ENCODE measurements around the gene TOR1B. TPM values are rescaled to one million over a fixed set of nuclear protein-coding genes. Genes with fewer than 3 reads are reported as not detected.

The TOR1B gene
- total RNA-seq, 2 experiments from 2014 or later: 18.8 to 21.3 TPM

- Mint-ChIP-seq H3K27me3 (ENCODE audit: low read depth) (no peaks in the 10 kb centered on the region), H3K36me3 (ENCODE audit: low read depth) (peaks cover 9% of the 10 kb centered on the region), H3K4me1 (ENCODE audit: low read depth) (peaks cover 67% of the 10 kb centered on the region), H3K27ac (peak overlapping the region; percentile 94), H3K9me3 (no peaks in the 10 kb centered on the region), H3K4me3 (peak overlapping the region; percentile 92)
- CTCF ChIA-PET: interaction anchor here (0.6 to 1.3 kb wide), 6 partner anchors 19 to 271 kb away, joined by 3 to 6 read pairs (median 3); no protein-coding TSS in a partner anchor
- intact Hi-C loops (cut with micrococcal nuclease): loop anchor here (5.0 to 10.0 kb wide), 2 partner anchors 856 to 1438 kb away; partner anchors contain the start of genes EXOSC2 and FAM78A
- DNase-seq: peak; percentile 60
Observed at GRCh38 chr9:129836311-129837007, 33.5 kb downstream of the TOR1B start.

GRCh38 chr9:129838707-129839259, 35.8 kb downstream of the TOR1B start:
- peaks cover 72% of the 10 kb centered on the region for H3K4me1 Mint-ChIP-seq (ENCODE audit: low read depth)
- no peaks in the 10 kb centered on the region for H3K9me3 Mint-ChIP-seq
- peak overlapping the region; percentile 63 for H3K4me3 Mint-ChIP-seq
- no peaks in the 10 kb centered on the region for H3K27me3 Mint-ChIP-seq (ENCODE audit: low read depth)
- H3K27ac Mint-ChIP-seq: peak overlapping the region; percentile 90
- intact Hi-C loops (cut with micrococcal nuclease): loop anchor here (1.0 to 10.0 kb wide), 4 partner anchors 47 to 1436 kb away; partner anchors contain the start of genes EXOSC2 and FAM78A
- DNase-seq: peak; percentile 80
- CTCF ChIA-PET: interaction anchor here (0.6 to 1.1 kb wide), 3 partner anchors 28 to 214 kb away, joined by 3 to 5 read pairs (median 3); no protein-coding TSS in a partner anchor
- peaks cover 4% of the 10 kb centered on the region for H3K36me3 Mint-ChIP-seq (ENCODE audit: low read depth)

- CTCF ChIA-PET: interaction anchor here (0.6 to 1.2 kb wide), 4 partner anchors 13 to 215 kb away, joined by 3 to 5 read pairs (median 3); no protein-coding TSS in a partner anchor
- H3K4me3 Mint-ChIP-seq: peak overlapping the region; percentile 63
- peaks cover 67% of the 10 kb centered on the region for H3K4me1 Mint-ChIP-seq (ENCODE audit: low read depth)
- H3K27ac Mint-ChIP-seq: peak overlapping the region; percentile 90
- intact Hi-C loops (cut with micrococcal nuclease): loop anchor here (2.0 to 10.0 kb wide), 3 partner anchors 199 to 1435 kb away; partner anchors contain the start of genes EXOSC2 and FAM78A
- no peaks in the 10 kb centered on the region for H3K9me3 Mint-ChIP-seq
- no peak for DNase-seq
- H3K27me3 Mint-ChIP-seq (ENCODE audit: low read depth): no peaks in the 10 kb centered on the region
- H3K36me3 Mint-ChIP-seq (ENCODE audit: low read depth): peaks cover 1% of the 10 kb centered on the region
Observed at GRCh38 chr9:129839324-129840023, 36.5 kb downstream of the TOR1B start.

GRCh38 chr9:129840034-129840433, 37.0 kb downstream of the TOR1B start:
- H3K4me1 Mint-ChIP-seq (ENCODE audit: low read depth): peaks cover 69% of the 10 kb centered on the region
- DNase-seq: peak; percentile 37

GRCh38 chr9:129841071-129841470, 38.1 kb downstream of the TOR1B start:
- intact Hi-C loops (cut with micrococcal nuclease): no loop called here
- Mint-ChIP-seq H3K9me3 (no peaks in the 10 kb centered on the region), H3K4me3 (no peak overlapping the region)

More at GRCh38 chr9:129840034-129840433, 37.0 kb downstream of the TOR1B start:
- H3K9me3 Mint-ChIP-seq: no peaks in the 10 kb centered on the region
- intact Hi-C loops (cut with micrococcal nuclease): no loop called here
- CTCF ChIA-PET: interaction anchor here (0.8 to 1.2 kb wide), 2 partner anchors 13 to 49 kb away, joined by 3 to 4 read pairs; no protein-coding TSS in a partner anchor
- H3K36me3 Mint-ChIP-seq (ENCODE audit: low read depth): peaks cover 1% of the 10 kb centered on the region
- H3K27me3 Mint-ChIP-seq (ENCODE audit: low read depth): no peaks in the 10 kb centered on the region
- peak overlapping the region; percentile 42 for H3K27ac Mint-ChIP-seq
- H3K4me3 Mint-ChIP-seq: peak overlapping the region; percentile 63

GRCh38 chr9:129845373-129845772, 42.4 kb downstream of the TOR1B start:
- no peak for DNase-seq
- Mint-ChIP-seq H3K4me1 (ENCODE audit: low read depth) (peaks cover 37% of the 10 kb centered on the region), H3K27ac (peak overlapping the region; percentile 79), H3K27me3 (ENCODE audit: low read depth) (no peaks in the 10 kb centered on the region), H3K4me3 (peak overlapping the region; percentile 9), H3K36me3 (ENCODE audit: low read depth) (peaks cover 5% of the 10 kb centered on the region), H3K9me3 (no peaks in the 10 kb centered on the region)
- intact Hi-C loops (cut with micrococcal nuclease): no loop called here
- CTCF ChIA-PET: interaction anchor here (0.6 kb wide), 1 partner anchor 44 kb away, joined by 4 read pairs; no protein-coding TSS in a partner anchor

More at GRCh38 chr9:129841071-129841470, 38.1 kb downstream of the TOR1B start:
- no peak for DNase-seq
- Mint-ChIP-seq H3K27ac (peak overlapping the region; percentile 42), H3K36me3 (ENCODE audit: low read depth) (no peaks in the 10 kb centered on the region), H3K4me1 (ENCODE audit: low read depth) (peaks cover 74% of the 10 kb centered on the region), H3K27me3 (ENCODE audit: low read depth) (no peaks in the 10 kb centered on the region)
- CTCF ChIA-PET: interaction anchor here (0.8 to 1.2 kb wide), 2 partner anchors 11 to 48 kb away, joined by 3 to 4 read pairs; no protein-coding TSS in a partner anchor

- peaks cover 23% of the 10 kb centered on the region for H3K4me1 Mint-ChIP-seq (ENCODE audit: low read depth)
Observed at GRCh38 chr9:129848712-129849441, 45.9 kb downstream of the TOR1B start.

GRCh38 chr9:129849901-129850300, 46.9 kb downstream of the TOR1B start:
- no peaks in the 10 kb centered on the region for H3K9me3 Mint-ChIP-seq
- H3K36me3 Mint-ChIP-seq (ENCODE audit: low read depth): peaks cover 31% of the 10 kb centered on the region
- H3K4me3 Mint-ChIP-seq: no peak overlapping the region
- DNase-seq: no peak
- CTCF ChIA-PET: no interaction called here
- intact Hi-C loops (cut with micrococcal nuclease): no loop called here
- H3K27me3 Mint-ChIP-seq (ENCODE audit: low read depth): no peaks in the 10 kb centered on the region
- H3K27ac Mint-ChIP-seq: no peak overlapping the region
- peaks cover 31% of the 10 kb centered on the region for H3K4me1 Mint-ChIP-seq (ENCODE audit: low read depth)

More at GRCh38 chr9:129848712-129849441, 45.9 kb downstream of the TOR1B start:
- H3K27me3 Mint-ChIP-seq (ENCODE audit: low read depth): no peaks in the 10 kb centered on the region
- no peak overlapping the region for H3K4me3 Mint-ChIP-seq
- CTCF ChIA-PET: no interaction called here
- intact Hi-C loops (cut with micrococcal nuclease): no loop called here
- H3K36me3 Mint-ChIP-seq (ENCODE audit: low read depth): peaks cover 21% of the 10 kb centered on the region
- DNase-seq: no peak
- no peaks in the 10 kb centered on the region for H3K9me3 Mint-ChIP-seq
- no peak overlapping the region for H3K27ac Mint-ChIP-seq

GRCh38 chr9:129850821-129851550, 48.0 kb downstream of the TOR1B start:
- CTCF ChIA-PET: interaction anchor here (0.6 to 1.5 kb wide), 2 partner anchors 24 to 34 kb away, joined by 5 read pairs; no protein-coding TSS in a partner anchor
- no peak for DNase-seq
- H3K27me3 Mint-ChIP-seq (ENCODE audit: low read depth): no peaks in the 10 kb centered on the region
- no peak overlapping the region for H3K27ac Mint-ChIP-seq
- H3K4me3 Mint-ChIP-seq: no peak overlapping the region
- H3K36me3 Mint-ChIP-seq (ENCODE audit: low read depth): peaks cover 39% of the 10 kb centered on the region
- H3K9me3 Mint-ChIP-seq: no peaks in the 10 kb centered on the region
- H3K4me1 Mint-ChIP-seq (ENCODE audit: low read depth): peaks cover 34% of the 10 kb centered on the region
- intact Hi-C loops (cut with micrococcal nuclease): no loop called here

- no peak overlapping the region for H3K27ac Mint-ChIP-seq
- H3K4me3 Mint-ChIP-seq: no peak overlapping the region
- no peak for DNase-seq
- intact Hi-C loops (cut with micrococcal nuclease): no loop called here
- CTCF ChIA-PET: interaction anchor here (1.3 to 1.5 kb wide), 2 partner anchors 12 to 33 kb away, joined by 3 to 5 read pairs; no protein-coding TSS in a partner anchor
- H3K4me1 Mint-ChIP-seq (ENCODE audit: low read depth): peaks cover 39% of the 10 kb centered on the region
- peaks cover 39% of the 10 kb centered on the region for H3K36me3 Mint-ChIP-seq (ENCODE audit: low read depth)
- no peaks in the 10 kb centered on the region for H3K27me3 Mint-ChIP-seq (ENCODE audit: low read depth)
- no peaks in the 10 kb centered on the region for H3K9me3 Mint-ChIP-seq
Observed at GRCh38 chr9:129851821-129852220, 48.8 kb downstream of the TOR1B start.

GRCh38 chr9:129852579-129852978, 49.6 kb downstream of the TOR1B start:
- Mint-ChIP-seq H3K4me3 (no peak overlapping the region), H3K9me3 (no peaks in the 10 kb centered on the region), H3K27ac (no peak overlapping the region), H3K36me3 (ENCODE audit: low read depth) (peaks cover 41% of the 10 kb centered on the region), H3K27me3 (ENCODE audit: low read depth) (no peaks in the 10 kb centered on the region), H3K4me1 (ENCODE audit: low read depth) (peaks cover 42% of the 10 kb centered on the region)
- no peak for DNase-seq
- CTCF ChIA-PET: interaction anchor here (1.3 kb wide), 1 partner anchor 12 kb away, joined by 3 read pairs; no protein-coding TSS in a partner anchor
- intact Hi-C loops (cut with micrococcal nuclease): no loop called here
